Measurements from ENCODE around the gene ARHGAP10. TPM values are rescaled to one million over a fixed set of nuclear protein-coding genes. Genes with fewer than 3 reads are reported as not detected.
A peak's percentile ranks its signal among the peaks of the same experiment; 100 is the strongest.

Gene ARHGAP10
- polyA plus RNA-seq, 1 donor, result 11.0 TPM

- Histone ChIP-seq H3K36me3 (ENCODE audit: control insufficient read depth, insufficient read depth, low read length) (peaks cover 2% of the 10 kb centered on the region), H3K9me3 (ENCODE audit: control insufficient read depth, low read depth, low read length) (no peaks in the 10 kb centered on the region), H3K27me3 (ENCODE audit: control insufficient read depth, insufficient read depth, low read length) (no peaks in the 10 kb centered on the region), H3K4me3 (ENCODE audit: low read length) (no peak overlapping the region), H3K4me1 (ENCODE audit: control insufficient read depth, insufficient read depth, low read length) (no peaks in the 10 kb centered on the region), H3K27ac (ENCODE audit: low read length) (no peak overlapping the region)
- DNase-seq, result no peak
- WGBS (ENCODE audit: insufficient coverage, low lambda C conversion rate), result no CpG with 5 or more reads among the region's 4 CpGs
Measured at GRCh38 chr4:147923854-147924253, 192.0 kb downstream of the ARHGAP10 start.

GRCh38 chr4:147924604-147925412 lies 192.9 kb downstream of the ARHGAP10 start:
- Histone ChIP-seq H3K4me1 (ENCODE audit: control insufficient read depth, insufficient read depth, low read length) (no peaks in the 10 kb centered on the region), H3K27me3 (ENCODE audit: control insufficient read depth, insufficient read depth, low read length) (no peaks in the 10 kb centered on the region), H3K36me3 (ENCODE audit: control insufficient read depth, insufficient read depth, low read length) (peaks cover 2% of the 10 kb centered on the region), H3K4me3 (ENCODE audit: low read length) (no peak overlapping the region), H3K27ac (ENCODE audit: low read length) (no peak overlapping the region), H3K9me3 (ENCODE audit: control insufficient read depth, low read depth, low read length) (no peaks in the 10 kb centered on the region)
- WGBS (ENCODE audit: insufficient coverage, low lambda C conversion rate), result 17% methylated on average over 1 of the region's 3 CpGs
- DNase-seq, result peak; percentile 12 to 16

- no peak overlapping the region for H3K27ac ChIP-seq (ENCODE audit: low read length)
- H3K4me1 ChIP-seq (ENCODE audit: control insufficient read depth, insufficient read depth, low read length), result no peaks in the 10 kb centered on the region
- no peaks in the 10 kb centered on the region for H3K27me3 ChIP-seq (ENCODE audit: control insufficient read depth, insufficient read depth, low read length)
- DNase-seq, result no peak
- no peak overlapping the region for H3K4me3 ChIP-seq (ENCODE audit: low read length)
- peaks cover 5% of the 10 kb centered on the region for H3K36me3 ChIP-seq (ENCODE audit: control insufficient read depth, insufficient read depth, low read length)
- H3K9me3 ChIP-seq (ENCODE audit: control insufficient read depth, low read depth, low read length), result no peaks in the 10 kb centered on the region
- no CpG with 5 or more reads among the region's 11 CpGs for WGBS (ENCODE audit: insufficient coverage, low lambda C conversion rate)
Measured at GRCh38 chr4:147927377-147928137, 195.7 kb downstream of the ARHGAP10 start.

- H3K27me3 ChIP-seq (ENCODE audit: control insufficient read depth, insufficient read depth, low read length), result no peaks in the 10 kb centered on the region
- WGBS (ENCODE audit: insufficient coverage, low lambda C conversion rate), result 83% methylated on average over 3 of the region's 5 CpGs
- no peak overlapping the region for H3K27ac ChIP-seq (ENCODE audit: low read length)
- peaks cover 5% of the 10 kb centered on the region for H3K36me3 ChIP-seq (ENCODE audit: control insufficient read depth, insufficient read depth, low read length)
- H3K4me3 ChIP-seq (ENCODE audit: low read length), result no peak overlapping the region
- no peak for DNase-seq
- no peaks in the 10 kb centered on the region for H3K9me3 ChIP-seq (ENCODE audit: control insufficient read depth, low read depth, low read length)
- H3K4me1 ChIP-seq (ENCODE audit: control insufficient read depth, insufficient read depth, low read length), result no peaks in the 10 kb centered on the region
Measured at GRCh38 chr4:147928400-147928799, 196.5 kb downstream of the ARHGAP10 start.

DNA sequence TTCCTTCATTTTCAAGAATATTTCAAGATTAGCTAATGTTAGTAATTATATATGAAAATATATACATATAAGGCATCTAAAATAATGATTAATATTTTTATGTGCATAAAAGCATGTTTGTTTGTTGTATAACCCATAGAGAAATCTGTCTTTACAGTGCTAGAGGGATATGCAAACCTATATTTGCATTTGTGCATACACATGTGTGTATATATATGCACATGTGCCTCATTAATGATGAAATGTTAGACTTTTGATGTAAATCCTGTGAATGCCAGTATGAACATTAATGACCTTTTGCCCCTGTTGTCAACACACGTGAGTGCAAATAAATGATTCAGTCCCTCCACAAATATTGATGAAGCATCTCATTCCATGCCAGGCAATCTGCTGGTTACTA lies 197.9 kb downstream of the ARHGAP10 start:
- Histone ChIP-seq H3K4me3 (ENCODE audit: low read length) (no peak overlapping the region), H3K9me3 (ENCODE audit: control insufficient read depth, low read depth, low read length) (no peaks in the 10 kb centered on the region), H3K4me1 (ENCODE audit: control insufficient read depth, insufficient read depth, low read length) (no peaks in the 10 kb centered on the region), H3K36me3 (ENCODE audit: control insufficient read depth, insufficient read depth, low read length) (peaks cover 5% of the 10 kb centered on the region), H3K27ac (ENCODE audit: low read length) (no peak overlapping the region), H3K27me3 (ENCODE audit: control insufficient read depth, insufficient read depth, low read length) (no peaks in the 10 kb centered on the region)
- DNase-seq, result no peak
- no CpG with 5 or more reads among the region's 1 CpG for WGBS (ENCODE audit: insufficient coverage, low lambda C conversion rate)

DNA sequence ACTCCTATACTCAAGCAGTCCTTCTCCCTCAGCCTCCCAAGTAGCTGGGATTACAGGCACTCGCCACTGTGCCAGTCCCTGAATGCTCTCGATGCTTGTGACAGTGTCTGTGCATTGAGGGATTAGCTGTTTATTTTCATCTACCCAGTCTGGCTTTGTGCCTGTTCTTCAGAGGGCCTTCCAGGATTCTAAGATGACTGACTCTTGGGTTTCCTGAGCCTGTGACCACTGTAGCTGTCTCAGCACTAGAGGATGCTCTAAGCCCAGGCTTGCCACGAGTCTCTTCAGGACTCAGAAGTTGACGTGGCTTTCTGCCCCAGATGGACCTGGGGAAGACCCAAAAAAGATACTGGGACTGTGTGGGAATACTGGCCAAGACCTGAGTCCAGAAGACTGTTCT lies 201.4 kb downstream of the ARHGAP10 start:
- WGBS (ENCODE audit: insufficient coverage, low lambda C conversion rate), result no CpG with 5 or more reads among the region's 4 CpGs

DNA sequence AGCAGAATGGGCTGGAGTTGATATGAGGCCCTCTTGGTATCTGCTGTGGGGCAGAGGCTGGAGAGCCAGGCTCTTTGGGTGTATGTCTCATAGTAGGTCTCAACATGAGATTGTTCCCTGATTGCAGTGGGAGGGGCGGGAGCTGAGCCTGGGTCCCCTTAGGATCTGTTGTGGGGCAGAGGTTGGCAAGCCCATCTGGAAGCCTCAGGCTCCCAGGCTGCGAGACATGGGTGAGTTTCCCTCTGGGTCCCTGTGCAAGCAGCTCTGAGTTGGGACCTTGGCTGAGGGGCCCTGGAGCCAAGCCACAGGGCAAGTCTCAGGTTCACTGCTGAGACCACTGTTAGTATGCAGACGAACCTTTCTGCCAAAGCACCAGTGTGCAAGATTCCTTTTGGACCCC lies 201.9 kb downstream of the ARHGAP10 start:
- Histone ChIP-seq H3K27ac (ENCODE audit: low read length) (no peak overlapping the region), H3K4me3 (ENCODE audit: low read length) (no peak overlapping the region), H3K27me3 (ENCODE audit: control insufficient read depth, insufficient read depth, low read length) (no peaks in the 10 kb centered on the region), H3K9me3 (ENCODE audit: control insufficient read depth, low read depth, low read length) (no peaks in the 10 kb centered on the region), H3K36me3 (ENCODE audit: control insufficient read depth, insufficient read depth, low read length) (peaks cover 3% of the 10 kb centered on the region), H3K4me1 (ENCODE audit: control insufficient read depth, insufficient read depth, low read length) (no peaks in the 10 kb centered on the region)
- no peak for DNase-seq
- no CpG with 5 or more reads among the region's 3 CpGs for WGBS (ENCODE audit: insufficient coverage, low lambda C conversion rate)

More for the DNA sequence above, 201.4 kb downstream of the ARHGAP10 start:
- no peak overlapping the region for H3K27ac ChIP-seq (ENCODE audit: low read length)
- no peak for DNase-seq
- peaks cover 3% of the 10 kb centered on the region for H3K36me3 ChIP-seq (ENCODE audit: control insufficient read depth, insufficient read depth, low read length)
- no peaks in the 10 kb centered on the region for H3K9me3 ChIP-seq (ENCODE audit: control insufficient read depth, low read depth, low read length)
- no peak overlapping the region for H3K4me3 ChIP-seq (ENCODE audit: low read length)
- H3K4me1 ChIP-seq (ENCODE audit: control insufficient read depth, insufficient read depth, low read length), result no peaks in the 10 kb centered on the region
- no peaks in the 10 kb centered on the region for H3K27me3 ChIP-seq (ENCODE audit: control insufficient read depth, insufficient read depth, low read length)

GRCh38 chr4:147938496-147938895 lies 206.6 kb downstream of the ARHGAP10 start:
- H3K36me3 ChIP-seq (ENCODE audit: control insufficient read depth, insufficient read depth, low read length), result peaks cover 5% of the 10 kb centered on the region
- H3K4me3 ChIP-seq (ENCODE audit: low read length), result no peak overlapping the region
- no peaks in the 10 kb centered on the region for H3K27me3 ChIP-seq (ENCODE audit: control insufficient read depth, insufficient read depth, low read length)
- H3K4me1 ChIP-seq (ENCODE audit: control insufficient read depth, insufficient read depth, low read length), result no peaks in the 10 kb centered on the region
- no peak overlapping the region for H3K27ac ChIP-seq (ENCODE audit: low read length)
- 100% methylated on average over 1 of the region's 5 CpGs for whole genome bisulfite sequencing (ENCODE audit: insufficient coverage, low lambda C conversion rate)
- no peaks in the 10 kb centered on the region for H3K9me3 ChIP-seq (ENCODE audit: control insufficient read depth, low read depth, low read length)
- no peak for DNase-seq

GRCh38 chr4:147940171-147940570 lies 208.3 kb downstream of the ARHGAP10 start:
- no peaks in the 10 kb centered on the region for H3K9me3 ChIP-seq (ENCODE audit: control insufficient read depth, low read depth, low read length)
- H3K4me3 ChIP-seq (ENCODE audit: low read length), result no peak overlapping the region
- no CpG with 5 or more reads among the region's 4 CpGs for WGBS (ENCODE audit: insufficient coverage, low lambda C conversion rate)
- H3K36me3 ChIP-seq (ENCODE audit: control insufficient read depth, insufficient read depth, low read length), result peaks cover 7% of the 10 kb centered on the region
- H3K4me1 ChIP-seq (ENCODE audit: control insufficient read depth, insufficient read depth, low read length), result no peaks in the 10 kb centered on the region
- DNase-seq, result no peak
- H3K27ac ChIP-seq (ENCODE audit: low read length), result no peak overlapping the region
- H3K27me3 ChIP-seq (ENCODE audit: control insufficient read depth, insufficient read depth, low read length), result no peaks in the 10 kb centered on the region

GRCh38 chr4:147941373-147941772 lies 209.5 kb downstream of the ARHGAP10 start:
- H3K4me1 ChIP-seq (ENCODE audit: control insufficient read depth, insufficient read depth, low read length), result no peaks in the 10 kb centered on the region
- no peaks in the 10 kb centered on the region for H3K9me3 ChIP-seq (ENCODE audit: control insufficient read depth, low read depth, low read length)
- no CpG with 5 or more reads among the region's 2 CpGs for WGBS (ENCODE audit: insufficient coverage, low lambda C conversion rate)
- H3K4me3 ChIP-seq (ENCODE audit: low read length), result no peak overlapping the region
- H3K27ac ChIP-seq (ENCODE audit: low read length), result no peak overlapping the region
- H3K36me3 ChIP-seq (ENCODE audit: control insufficient read depth, insufficient read depth, low read length), result peaks cover 7% of the 10 kb centered on the region
- no peak for DNase-seq
- H3K27me3 ChIP-seq (ENCODE audit: control insufficient read depth, insufficient read depth, low read length), result no peaks in the 10 kb centered on the region

All from large intestine (tissue), 3 donors.